Heart left ventricle (tissue), 13 donors: ENCODE measurements around the gene KMT2A.

ENCODE experiments used
- CTCF ChIP-seq, 12 donors: fragments of 200-600 bp; sonication (generic) in 4 of 12; IDR thresholded peaks; one replicate each; pipeline versions ENCODE4 v1.5.0 to v1.8.0; 2018 to 2022; ENCODE audit warnings: antibody characterized with exemption in 12 of 12, mild to moderate bottlenecking in 5 of 12
- POLR2A ChIP-seq, 2 donors: fragments of 450-650 bp; IDR thresholded peaks; one replicate each; pipeline ENCODE4 v1.6.1; 2017; ENCODE audit warnings: antibody characterized with exemption in 2 of 2, mild to moderate bottlenecking in 2 of 2, moderate library complexity in 2 of 2
- donor health status: ischemic (EF 13 %, LVEDD 7.1; RV severe dilation, severe dysfunction).
- donor health status: DM: no; HTN: yes; CAD: no.
- donor health status: DM: no; HTN: no; CAD: no.
- donor health status: ischemic (EF 25% LVEDD 6.9; RV normal size, moderate dysfunction).
- donor health status: ischemic (EF 25% LVEDD 5.7; RV mildly dilated, moderate dysfunction).
- donor health status: ischemic (EF 35%, LVEDD 5.7; RV mildly dilated, moderate dysfunction).
- donor health status: nonischemic (EF 11% LVEDD 7.7; RV severe dilation, severe dysfunction).
- donor health status: DM: yes; HTN: yes; CAD: no.
- donor health status: PGD.
- donor health status: ischemic (EF 29% LVEDD 5.4; RV normal size, mild dysfunction).
- donor health status: nonischemic (EF 23%, LVEDD 6.1; RV moderate dilation, normal function).

DNA sequence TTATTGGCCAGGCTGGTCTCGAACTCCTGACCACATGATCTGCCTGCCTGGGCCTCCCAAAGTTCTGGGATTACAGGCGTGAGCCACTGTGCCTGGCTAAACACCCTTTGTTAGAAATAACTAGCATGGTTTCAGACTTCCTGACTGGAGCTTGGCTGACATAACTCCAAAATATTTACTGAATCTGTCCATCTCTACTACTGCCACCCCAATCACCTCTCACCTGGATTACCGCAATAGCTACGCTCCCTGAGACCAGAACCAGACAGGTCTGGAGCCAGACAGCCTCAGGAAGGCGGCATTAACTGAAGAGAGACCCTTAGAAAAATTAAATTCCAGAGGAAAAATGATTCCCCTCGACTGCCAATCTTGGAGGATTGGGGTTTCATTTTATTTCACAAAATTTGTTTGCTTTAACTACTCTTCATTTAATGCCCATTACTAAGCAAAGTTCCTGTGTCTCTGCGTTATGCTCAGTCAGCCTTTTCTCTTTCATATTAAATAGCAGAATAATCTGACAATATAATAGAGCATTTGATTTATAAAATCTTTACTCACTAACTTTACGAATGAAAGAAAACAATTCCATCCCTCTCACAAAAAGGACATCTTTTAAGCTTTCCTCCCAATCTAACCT, 107.8 kb downstream of the KMT2A start:
- no peak for TF ChIP-seq CTCF (IDR thresholded peaks at IDR 0.05)
- no peak for TF ChIP-seq POLR2A (IDR thresholded peaks at IDR 0.05)
